ENCODE results near the gene ACACB.

The ACACB gene

DNA sequence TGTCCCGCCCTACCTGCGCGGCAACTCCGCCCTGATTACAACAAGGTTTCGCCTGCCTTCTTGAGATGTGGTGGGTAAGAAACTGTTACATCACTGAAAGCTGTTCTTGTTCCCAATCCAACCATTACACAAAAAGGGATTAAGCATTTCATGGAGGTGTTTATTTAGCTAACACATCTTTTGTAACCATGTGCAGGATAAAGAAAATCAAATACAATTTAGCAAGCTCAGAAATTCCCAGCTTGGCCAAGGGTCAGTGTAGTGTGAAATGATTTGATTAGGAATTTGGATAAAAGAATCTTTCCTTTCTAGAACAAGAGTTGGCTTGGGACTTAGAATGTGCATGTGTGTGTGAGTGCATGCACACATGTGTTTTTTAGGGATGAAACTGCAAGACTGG, 186.4 kb downstream of the ACACB start:
- no peak for TF ChIP-seq TAF1 (IDR thresholded peaks at IDR 0.05; ENCODE audit: low read depth, low read length)
- no peak for TF ChIP-seq POLR2AphosphoS5 (IDR thresholded peaks at IDR 0.05; ENCODE audit: low read depth, low read length)
- no peak for TF ChIP-seq POLR2A (IDR thresholded peaks at IDR 0.05; ENCODE audit: low read depth, low read length)
- no peak for TF ChIP-seq POU2F2 (IDR thresholded peaks at IDR 0.05; ENCODE audit: low read depth, low read length)
- TF ChIP-seq PAX5 (IDR thresholded peaks at IDR 0.05; ENCODE audit: insufficient read depth, low read length, severe bottlenecking) = no peak
- no peak for TF ChIP-seq SPI1 (IDR thresholded peaks at IDR 0.05; ENCODE audit: low read depth, low read length)
- no peak for DNase-seq (ENCODE audit: insufficient read length, low spot score)
- FAIRE-seq = no peak

GRCh38 chr12:109304485-109304884, 188.1 kb downstream of the ACACB start:
- TF ChIP-seq SPI1 (IDR thresholded peaks at IDR 0.05; ENCODE audit: low read depth, low read length) (no peak), TAF1 (IDR thresholded peaks at IDR 0.05; ENCODE audit: low read depth, low read length) (no peak), POLR2AphosphoS5 (IDR thresholded peaks at IDR 0.05; ENCODE audit: low read depth, low read length) (no peak), PAX5 (IDR thresholded peaks at IDR 0.05; ENCODE audit: insufficient read depth, low read length, severe bottlenecking) (no peak), POU2F2 (IDR thresholded peaks at IDR 0.05; ENCODE audit: low read depth, low read length) (no peak), POLR2A (IDR thresholded peaks at IDR 0.05; ENCODE audit: low read depth, low read length) (no peak)
- FAIRE-seq = no peak
- no peak for DNase-seq (ENCODE audit: insufficient read length, low spot score)

- TF ChIP-seq POLR2AphosphoS5 (IDR thresholded peaks at IDR 0.05; ENCODE audit: low read depth, low read length) (no peak), PAX5 (IDR thresholded peaks at IDR 0.05; ENCODE audit: insufficient read depth, low read length, severe bottlenecking) (no peak), SPI1 (IDR thresholded peaks at IDR 0.05; ENCODE audit: low read depth, low read length) (no peak)
- no peak for DNase-seq (ENCODE audit: insufficient read length, low spot score)
- no peak for FAIRE-seq
These were observed 189.2 kb downstream of the ACACB start for GRCh38 chr12:109305547-109305946.

- FAIRE-seq = no peak
- DNase-seq (ENCODE audit: insufficient read length, low spot score) = no peak
- TF ChIP-seq SPI1 (IDR thresholded peaks at IDR 0.05; ENCODE audit: low read depth, low read length) (no peak), POLR2A (IDR thresholded peaks at IDR 0.05; ENCODE audit: low read depth, low read length) (no peak), PAX5 (IDR thresholded peaks at IDR 0.05; ENCODE audit: insufficient read depth, low read length, severe bottlenecking) (no peak), POLR2AphosphoS5 (IDR thresholded peaks at IDR 0.05; ENCODE audit: low read depth, low read length) (no peak), POU2F2 (IDR thresholded peaks at IDR 0.05; ENCODE audit: low read depth, low read length) (no peak), TAF1 (IDR thresholded peaks at IDR 0.05; ENCODE audit: low read depth, low read length) (no peak)
These were observed 190.7 kb downstream of the ACACB start for GRCh38 chr12:109307051-109307450.

GRCh38 chr12:109308534-109309380, 192.4 kb downstream of the ACACB start, which contains the start of gene FOXN4:
Gene FOXN4, minus strand, starts transcription at chr12:109309284. Its CDS starts 963 bp downstream, at chr12:109308321.
- no peak for FAIRE-seq
- TF ChIP-seq POLR2AphosphoS5 (IDR thresholded peaks at IDR 0.05; ENCODE audit: low read depth, low read length) = no peak
- TF ChIP-seq SPI1 (IDR thresholded peaks at IDR 0.05; ENCODE audit: low read depth, low read length) = no peak
- no peak for TF ChIP-seq TAF1 (IDR thresholded peaks at IDR 0.05; ENCODE audit: low read depth, low read length)
- no peak for TF ChIP-seq PAX5 (IDR thresholded peaks at IDR 0.05; ENCODE audit: insufficient read depth, low read length, severe bottlenecking)
- no peak for TF ChIP-seq POU2F2 (IDR thresholded peaks at IDR 0.05; ENCODE audit: low read depth, low read length)
- TF ChIP-seq POLR2A (IDR thresholded peaks at IDR 0.05; ENCODE audit: low read depth, low read length) = no peak
- DNase-seq (ENCODE audit: insufficient read length, low spot score) = no peak

- FAIRE-seq (no peak), DNase-seq (ENCODE audit: insufficient read length, low spot score) (no peak)
- TF ChIP-seq SPI1 (IDR thresholded peaks at IDR 0.05; ENCODE audit: low read depth, low read length) (no peak), POU2F2 (IDR thresholded peaks at IDR 0.05; ENCODE audit: low read depth, low read length) (no peak), TAF1 (IDR thresholded peaks at IDR 0.05; ENCODE audit: low read depth, low read length) (no peak), PAX5 (IDR thresholded peaks at IDR 0.05; ENCODE audit: insufficient read depth, low read length, severe bottlenecking) (no peak), POLR2A (IDR thresholded peaks at IDR 0.05; ENCODE audit: low read depth, low read length) (no peak), POLR2AphosphoS5 (IDR thresholded peaks at IDR 0.05; ENCODE audit: low read depth, low read length) (no peak)
These were observed 193.2 kb downstream of the ACACB start for GRCh38 chr12:109309381-109310246.

DNA sequence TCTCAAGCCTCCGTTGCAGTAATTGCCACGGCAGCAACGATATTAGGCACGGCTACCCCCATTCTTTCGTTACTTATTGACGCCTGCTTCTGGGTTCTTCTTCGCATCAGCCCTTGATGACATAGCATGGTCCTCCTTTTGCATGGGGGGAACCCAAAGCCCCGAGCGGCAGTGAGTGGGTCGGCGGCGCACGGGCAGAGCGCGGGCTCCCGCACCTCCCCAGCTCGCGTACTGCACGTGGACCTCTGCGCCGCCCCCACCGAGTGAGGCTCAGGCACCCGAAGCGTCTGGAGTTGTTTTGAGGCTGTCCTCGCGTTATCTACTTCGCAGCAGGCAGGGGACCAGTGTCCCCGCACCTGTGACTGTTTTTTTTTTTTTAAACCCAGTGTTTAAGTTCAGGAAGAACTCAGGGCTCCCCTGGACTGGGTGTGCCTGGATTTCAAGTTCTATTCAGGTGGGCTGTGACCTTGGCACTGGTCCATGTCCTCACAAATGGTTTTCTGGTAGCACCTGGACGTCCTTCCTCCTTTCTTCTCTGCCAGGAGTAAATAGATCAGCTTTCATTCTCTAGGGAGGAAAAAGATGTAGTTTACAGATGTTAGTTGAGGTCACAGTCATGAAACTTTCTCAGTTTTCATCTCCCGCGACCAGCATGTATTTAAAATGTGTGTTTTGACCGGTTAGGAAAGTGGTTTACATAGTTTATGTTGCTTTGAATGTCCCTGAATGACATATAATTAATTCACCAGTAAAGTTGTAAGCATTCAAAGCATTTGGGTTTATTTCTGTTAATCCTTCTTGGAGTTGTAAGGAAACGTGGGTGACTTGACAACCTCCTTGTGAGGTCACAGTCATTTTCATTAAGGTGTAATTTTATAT, 194.1 kb downstream of the ACACB start:
- TF ChIP-seq POU2F2 (IDR thresholded peaks at IDR 0.05; ENCODE audit: low read depth, low read length) (no peak), TAF1 (IDR thresholded peaks at IDR 0.05; ENCODE audit: low read depth, low read length) (no peak), POLR2AphosphoS5 (IDR thresholded peaks at IDR 0.05; ENCODE audit: low read depth, low read length) (no peak), SPI1 (IDR thresholded peaks at IDR 0.05; ENCODE audit: low read depth, low read length) (no peak), POLR2A (IDR thresholded peaks at IDR 0.05; ENCODE audit: low read depth, low read length) (no peak), PAX5 (IDR thresholded peaks at IDR 0.05; ENCODE audit: insufficient read depth, low read length, severe bottlenecking) (no peak)
- FAIRE-seq (no peak), DNase-seq (ENCODE audit: insufficient read length, low spot score) (no peak)
